ENCODE measurements around the gene CHST11. TPM values are rescaled to one million over a fixed set of nuclear protein-coding genes. Genes with fewer than 3 reads are reported as not detected.
A peak's percentile ranks its signal among the peaks of the same experiment; 100 is the strongest.

Gene CHST11
- total and polyA plus RNA-seq, 9 of the 15 experiments (the other 6 are each of a cell fraction or from before 2014, with no cell fraction given): 2.3 to 38.7 (median 15.0) TPM

DNA sequence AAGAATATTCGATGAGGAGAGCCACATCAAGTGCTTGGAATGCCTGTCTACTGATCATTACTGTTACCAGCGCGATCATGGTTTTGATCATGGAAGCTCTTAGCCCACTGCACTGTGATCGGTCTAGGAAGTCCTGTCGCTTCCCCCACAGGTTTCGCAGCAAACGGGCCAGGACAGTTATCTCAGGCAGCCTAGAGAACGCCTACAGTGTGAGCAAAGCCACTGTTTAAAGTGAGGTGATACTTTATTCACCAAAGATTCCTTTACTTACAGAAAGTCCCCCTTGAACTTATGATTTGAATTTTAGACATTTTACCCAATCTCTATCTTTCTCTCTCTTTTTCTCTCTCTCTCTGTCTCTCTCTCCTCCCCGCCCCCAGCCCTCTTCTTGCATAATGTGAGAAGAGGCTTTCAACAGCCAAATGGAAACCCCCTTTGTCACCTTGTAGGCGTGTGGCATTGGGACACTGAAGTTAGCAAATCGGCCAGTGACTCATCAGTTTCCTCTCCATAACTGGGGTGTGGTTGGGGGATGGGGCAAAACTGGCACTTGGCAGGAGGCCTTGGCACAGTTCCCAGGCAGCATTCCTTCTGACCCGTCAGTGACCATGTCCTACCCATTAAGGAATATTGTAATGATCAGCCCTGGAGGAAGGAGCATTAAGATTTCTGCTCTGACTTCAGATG is 214.8 kb downstream of the CHST11 start (continued):
- TF ChIP-seq, protein P1, sequence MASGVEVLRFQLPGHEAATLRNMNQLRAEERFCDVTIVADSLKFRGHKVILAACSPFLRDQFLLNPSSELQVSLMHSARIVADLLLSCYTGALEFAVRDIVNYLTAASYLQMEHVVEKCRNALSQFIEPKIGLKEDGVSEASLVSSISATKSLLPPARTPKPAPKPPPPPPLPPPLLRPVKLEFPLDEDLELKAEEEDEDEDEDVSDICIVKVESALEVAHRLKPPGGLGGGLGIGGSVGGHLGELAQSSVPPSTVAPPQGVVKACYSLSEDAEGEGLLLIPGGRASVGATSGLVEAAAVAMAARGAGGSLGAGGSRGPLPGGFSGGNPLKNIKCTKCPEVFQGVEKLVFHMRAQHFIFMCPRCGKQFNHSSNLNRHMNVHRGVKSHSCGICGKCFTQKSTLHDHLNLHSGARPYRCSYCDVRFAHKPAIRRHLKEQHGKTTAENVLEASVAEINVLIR (CRISPR knock-in tag; IDR thresholded peaks at IDR 0.05): no peak
- TF ChIP-seq NR0B1 (IDR thresholded peaks at IDR 0.05; ENCODE audit: partially characterized antibody) (no peak), POLR2A (conservative IDR thresholded peaks at IDR 0.05) (no peak), KLF1 (tag; IDR thresholded peaks at IDR 0.05) (no peak), CEBPB (tag; IDR thresholded peaks at IDR 0.05) (peak; percentile 94), MTA2 (IDR thresholded peaks at IDR 0.05; ENCODE audit: low read depth) (0 out of 2 replicates have a peak, but pooled peaks have one; percentile 22), NONO (IDR thresholded peaks at IDR 0.05; ENCODE audit: low read depth in 2 of 2, low read length in 1 of 2) (no peak), BRCA1 (IDR thresholded peaks at IDR 0.05) (no peak), BRCA1 (CRISPR knock-in tag; IDR thresholded peaks at IDR 0.05) (no peak), THAP12 (CRISPR knock-in tag; IDR thresholded peaks at IDR 0.05) (no peak), E2F1 (CRISPR knock-in tag; IDR thresholded peaks at IDR 0.05) (no peak), ZFP91 (CRISPR knock-in tag; IDR thresholded peaks at IDR 0.05) (no peak), ZNF780A (CRISPR knock-in tag; IDR thresholded peaks at IDR 0.05) (no peak), PHB (CRISPR knock-in tag; IDR thresholded peaks at IDR 0.05) (no peak), ZNF3 (CRISPR knock-in tag; IDR thresholded peaks at IDR 0.05) (no peak), JUN (IDR thresholded peaks at IDR 0.05; ENCODE audit: borderline replicate concordance, low read depth, low read length) (peak; percentile 64), JUN (CRISPR knock-in tag; IDR thresholded peaks at IDR 0.05; ENCODE audit: borderline replicate concordance) (no peak), ZNF140 (CRISPR knock-in tag; IDR thresholded peaks at IDR 0.05) (no peak), CREB1 (IDR thresholded peaks at IDR 0.05) (no peak), CREB1 (CRISPR knock-in tag; IDR thresholded peaks at IDR 0.05) (no peak)
- TF ChIP-seq, protein P2, sequence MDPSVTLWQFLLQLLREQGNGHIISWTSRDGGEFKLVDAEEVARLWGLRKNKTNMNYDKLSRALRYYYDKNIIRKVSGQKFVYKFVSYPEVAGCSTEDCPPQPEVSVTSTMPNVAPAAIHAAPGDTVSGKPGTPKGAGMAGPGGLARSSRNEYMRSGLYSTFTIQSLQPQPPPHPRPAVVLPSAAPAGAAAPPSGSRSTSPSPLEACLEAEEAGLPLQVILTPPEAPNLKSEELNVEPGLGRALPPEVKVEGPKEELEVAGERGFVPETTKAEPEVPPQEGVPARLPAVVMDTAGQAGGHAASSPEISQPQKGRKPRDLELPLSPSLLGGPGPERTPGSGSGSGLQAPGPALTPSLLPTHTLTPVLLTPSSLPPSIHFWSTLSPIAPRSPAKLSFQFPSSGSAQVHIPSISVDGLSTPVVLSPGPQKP (CRISPR knock-in tag; IDR thresholded peaks at IDR 0.05): no peak
